Suprapubic skin (tissue), 4 donors: Measurements from ENCODE around the gene BCL11B. TPM values are rescaled to one million over a fixed set of nuclear protein-coding genes. Genes with fewer than 3 reads are reported as not detected.
A peak's percentile ranks its signal among the peaks of the same experiment; 100 is the strongest.

Experiments
- DNase-seq, 2 donors: peaks; one replicate each; pipeline ENCODE4 v3.0.0-alpha.2; 2019; ENCODE audit warnings: low spot score in 2 of 2
- H3K27ac ChIP-seq: fragments of 200-600 bp; sonication (generic); one replicate; pipeline ENCODE4 v1.5.1; 2019
- H3K27me3 ChIP-seq: fragments of 200-600 bp; sonication (generic); one replicate; pipeline ENCODE4 v1.5.1; 2019
- H3K36me3 ChIP-seq: fragments of 200-600 bp; sonication (generic); one replicate; pipeline ENCODE4 v1.5.1; 2019
- H3K4me1 ChIP-seq: fragments of 200-600 bp; sonication (generic); one replicate; pipeline ENCODE4 v1.5.1; 2019
- H3K4me3 ChIP-seq: fragments of 200-600 bp; sonication (generic); one replicate; pipeline ENCODE4 v1.5.1; 2019; ENCODE audit warnings: mild to moderate bottlenecking
- H3K9me3 ChIP-seq: fragments of 200-600 bp; sonication (generic); one replicate; pipeline ENCODE4 v1.5.1; 2019
- EP300 ChIP-seq: sonication (generic); formaldehyde crosslinking; IDR thresholded peaks from one replicate; pipeline ENCODE4 v1.6.1; 2017; ENCODE audit warnings: antibody characterized with exemption
- POLR2A ChIP-seq, 2 donors: fragments of 450-650 bp; IDR thresholded peaks; one replicate each; pipeline ENCODE4 v1.6.1; 2017; ENCODE audit warnings: antibody characterized with exemption in 2 of 2, mild to moderate bottlenecking in 2 of 2, moderate library complexity in 2 of 2
- POLR2AphosphoS5 ChIP-seq, 3 donors: sonication (generic); formaldehyde crosslinking; IDR thresholded peaks; one replicate each; pipeline ENCODE4 v1.6.1; 2017; ENCODE audit warnings: antibody characterized with exemption in 3 of 3
- WGBS: methylation state at CpG from one replicate; pipeline ENCODE4 v1.1.5; 2018; 5-methylcytosine and 5-hydroxymethylcytosine counted together
- total RNA-seq, 4 donors: library from RNA; depleted of rRNA; stranded (reverse); fragments of >200 nt; gene quantifications; one replicate each; pipeline ENCODE4 v1.1.0, GENCODE V29; 2016
- TF ChIP-seq, protein P1 (sequence below), 2 donors: fragments of 200-600 bp in 1 of 2; fragments of 450-650 bp in 1 of 2; sonication (generic) in 1 of 2; IDR thresholded peaks; one replicate each; pipeline ENCODE4 v1.5.1; 2016 to 2019; ENCODE audit warnings: antibody characterized with exemption in 2 of 2, mild to moderate bottlenecking in 1 of 2, moderate library complexity in 1 of 2

BCL11B gene
- total RNA-seq, 4 donors from 2014 or later = 35.9 to 53.8 (median 47.5) TPM

DNA sequence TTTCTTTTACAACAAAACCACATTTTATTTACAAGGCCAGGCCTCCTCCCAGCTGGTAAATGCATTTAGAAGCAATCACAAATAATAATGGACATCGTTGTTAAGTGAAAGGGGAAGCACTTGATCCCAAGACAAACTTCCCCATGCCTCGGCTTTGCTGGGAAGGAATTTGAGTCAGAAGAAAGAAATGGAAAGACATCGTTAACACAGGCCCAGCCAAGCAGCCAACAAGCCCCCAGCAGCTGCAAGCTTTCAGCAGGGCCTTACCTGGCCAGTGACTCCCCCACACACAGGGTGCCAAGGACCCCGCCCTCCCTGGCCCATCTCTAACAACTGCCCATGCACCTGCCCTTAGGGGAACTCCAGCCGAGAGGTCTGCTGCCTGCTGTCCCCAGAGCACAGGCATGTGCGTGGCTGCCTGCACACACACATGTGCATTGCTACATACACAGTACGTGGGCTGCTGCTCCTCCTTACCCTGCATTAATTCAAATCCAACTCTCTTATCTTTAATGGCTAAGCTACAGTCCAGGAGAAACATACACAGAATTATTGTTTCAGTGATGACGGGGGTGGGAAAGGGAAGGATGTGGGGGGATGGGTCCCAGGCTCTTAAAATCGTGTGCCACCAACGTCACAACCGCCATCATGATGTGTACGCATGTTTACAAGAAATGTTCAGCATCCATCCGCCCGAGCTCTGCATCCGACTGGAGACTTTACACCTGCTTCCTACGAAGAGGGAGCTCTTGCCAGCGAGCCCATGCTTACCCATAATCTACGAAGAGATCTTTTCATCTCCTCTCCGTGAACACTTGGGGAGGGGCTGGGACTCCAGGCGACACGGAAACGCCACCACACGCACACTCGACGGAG is 9.8 kb downstream of the BCL11B start:
- Histone ChIP-seq H3K9me3 (no peaks in the 10 kb centered on the region), H3K4me1 (peaks cover 87% of the 10 kb centered on the region), H3K27me3 (peaks cover 12% of the 10 kb centered on the region), H3K36me3 (no peaks in the 10 kb centered on the region), H3K4me3 (peak overlapping the region; percentile 33), H3K27ac (peak overlapping the region; percentile 91)
- no peak for DNase-seq
- WGBS = 32% methylated on average over 25 of the region's 25 CpGs
- TF ChIP-seq, protein P1, sequence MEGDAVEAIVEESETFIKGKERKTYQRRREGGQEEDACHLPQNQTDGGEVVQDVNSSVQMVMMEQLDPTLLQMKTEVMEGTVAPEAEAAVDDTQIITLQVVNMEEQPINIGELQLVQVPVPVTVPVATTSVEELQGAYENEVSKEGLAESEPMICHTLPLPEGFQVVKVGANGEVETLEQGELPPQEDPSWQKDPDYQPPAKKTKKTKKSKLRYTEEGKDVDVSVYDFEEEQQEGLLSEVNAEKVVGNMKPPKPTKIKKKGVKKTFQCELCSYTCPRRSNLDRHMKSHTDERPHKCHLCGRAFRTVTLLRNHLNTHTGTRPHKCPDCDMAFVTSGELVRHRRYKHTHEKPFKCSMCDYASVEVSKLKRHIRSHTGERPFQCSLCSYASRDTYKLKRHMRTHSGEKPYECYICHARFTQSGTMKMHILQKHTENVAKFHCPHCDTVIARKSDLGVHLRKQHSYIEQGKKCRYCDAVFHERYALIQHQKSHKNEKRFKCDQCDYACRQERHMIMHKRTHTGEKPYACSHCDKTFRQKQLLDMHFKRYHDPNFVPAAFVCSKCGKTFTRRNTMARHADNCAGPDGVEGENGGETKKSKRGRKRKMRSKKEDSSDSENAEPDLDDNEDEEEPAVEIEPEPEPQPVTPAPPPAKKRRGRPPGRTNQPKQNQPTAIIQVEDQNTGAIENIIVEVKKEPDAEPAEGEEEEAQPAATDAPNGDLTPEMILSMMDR (IDR thresholded peaks at IDR 0.05) = no peak
- TF ChIP-seq EP300 = no peak
- no peak for TF ChIP-seq POLR2AphosphoS5 (IDR thresholded peaks at IDR 0.05)
- no peak for TF ChIP-seq POLR2A (IDR thresholded peaks at IDR 0.05)

DNA sequence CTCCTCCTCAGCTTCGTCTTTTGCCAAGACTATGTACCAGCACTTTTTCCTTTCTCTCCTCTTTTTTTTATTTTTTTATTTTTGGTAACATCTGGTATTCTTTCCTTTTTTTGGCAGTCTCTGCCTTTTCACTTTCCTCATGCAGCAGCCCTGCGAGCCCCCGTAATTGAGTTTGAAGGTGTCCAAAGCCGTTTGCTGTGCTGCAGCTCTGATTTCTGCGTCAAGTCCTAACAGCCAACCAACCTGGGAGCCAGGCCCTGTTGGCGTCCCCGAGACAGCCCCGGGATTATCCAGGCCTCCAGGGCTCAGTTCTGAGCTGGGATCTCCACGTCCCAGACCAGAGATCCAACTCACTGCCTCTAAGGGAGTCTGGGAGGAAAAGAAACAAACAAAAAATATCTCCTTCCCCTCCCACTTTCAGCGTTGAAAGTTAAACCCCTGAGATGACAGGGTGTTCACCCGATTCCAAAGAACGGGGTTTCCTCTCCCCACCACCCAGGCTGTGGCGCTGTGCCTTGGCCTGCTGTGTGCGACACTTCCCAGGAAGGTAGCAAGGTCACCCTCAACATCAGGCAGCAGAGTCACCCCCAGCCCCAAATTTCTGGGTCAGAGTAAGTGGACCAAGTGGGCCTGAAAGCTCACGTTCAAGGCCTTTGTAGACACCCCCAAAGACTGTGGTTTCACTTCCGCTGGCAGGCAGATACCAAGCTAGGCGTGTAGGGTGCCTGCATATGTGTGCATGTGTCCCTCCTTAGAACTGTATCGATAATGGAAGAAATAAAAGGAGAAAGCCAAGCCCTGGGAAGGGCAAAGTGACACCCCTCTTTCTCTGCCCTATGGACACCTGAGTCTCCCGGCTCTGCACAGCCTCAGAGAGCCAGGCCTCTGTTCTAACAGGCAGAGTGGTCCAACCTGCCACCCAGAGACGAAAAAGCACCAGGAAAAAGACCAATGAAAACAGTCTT is 11.1 kb downstream of the BCL11B start:
- Histone ChIP-seq H3K9me3 (no peaks in the 10 kb centered on the region), H3K27me3 (peaks cover 6% of the 10 kb centered on the region), H3K36me3 (no peaks in the 10 kb centered on the region), H3K27ac (peak overlapping the region; percentile 91), H3K4me1 (peaks cover 80% of the 10 kb centered on the region), H3K4me3 (peak overlapping the region; percentile 33)
- TF ChIP-seq, protein P1 (IDR thresholded peaks at IDR 0.05) = no peak
- no peak for TF ChIP-seq POLR2AphosphoS5 (IDR thresholded peaks at IDR 0.05)
- WGBS = 27% methylated on average over 20 of the region's 20 CpGs
- DNase-seq = no peak

DNA sequence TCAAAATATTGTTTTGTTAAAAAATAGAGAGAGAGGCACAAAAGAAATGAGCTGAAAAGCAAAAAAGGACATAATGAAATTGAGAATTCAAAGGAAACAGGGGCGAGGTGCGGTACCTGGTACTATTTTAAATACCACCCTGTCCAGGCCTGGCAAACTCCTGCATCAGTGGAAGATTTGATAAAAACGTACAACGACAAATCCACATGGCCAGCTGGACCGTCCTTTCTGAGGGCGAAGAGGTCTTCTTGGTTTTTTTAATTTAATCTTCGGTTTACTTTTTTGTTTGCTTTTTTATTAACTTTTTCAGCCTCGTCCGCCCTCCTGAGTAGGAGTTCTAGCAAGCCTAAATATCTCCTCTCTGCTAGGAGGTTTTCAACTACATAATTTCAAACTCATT is 11.9 kb downstream of the BCL11B start:
- Histone ChIP-seq H3K36me3 (no peaks in the 10 kb centered on the region), H3K4me3 (peak overlapping the region; percentile 33), H3K4me1 (peaks cover 76% of the 10 kb centered on the region), H3K27me3 (peaks cover 6% of the 10 kb centered on the region), H3K9me3 (no peaks in the 10 kb centered on the region), H3K27ac (peak overlapping the region; percentile 91)
- 45% methylated on average over 9 of the region's 9 CpGs for WGBS
- TF ChIP-seq POLR2AphosphoS5 (IDR thresholded peaks at IDR 0.05) = no peak
- TF ChIP-seq POLR2A (IDR thresholded peaks at IDR 0.05) = no peak
- TF ChIP-seq EP300 = no peak
- TF ChIP-seq, protein P1 (IDR thresholded peaks at IDR 0.05) = no peak
- DNase-seq = no peak

DNA sequence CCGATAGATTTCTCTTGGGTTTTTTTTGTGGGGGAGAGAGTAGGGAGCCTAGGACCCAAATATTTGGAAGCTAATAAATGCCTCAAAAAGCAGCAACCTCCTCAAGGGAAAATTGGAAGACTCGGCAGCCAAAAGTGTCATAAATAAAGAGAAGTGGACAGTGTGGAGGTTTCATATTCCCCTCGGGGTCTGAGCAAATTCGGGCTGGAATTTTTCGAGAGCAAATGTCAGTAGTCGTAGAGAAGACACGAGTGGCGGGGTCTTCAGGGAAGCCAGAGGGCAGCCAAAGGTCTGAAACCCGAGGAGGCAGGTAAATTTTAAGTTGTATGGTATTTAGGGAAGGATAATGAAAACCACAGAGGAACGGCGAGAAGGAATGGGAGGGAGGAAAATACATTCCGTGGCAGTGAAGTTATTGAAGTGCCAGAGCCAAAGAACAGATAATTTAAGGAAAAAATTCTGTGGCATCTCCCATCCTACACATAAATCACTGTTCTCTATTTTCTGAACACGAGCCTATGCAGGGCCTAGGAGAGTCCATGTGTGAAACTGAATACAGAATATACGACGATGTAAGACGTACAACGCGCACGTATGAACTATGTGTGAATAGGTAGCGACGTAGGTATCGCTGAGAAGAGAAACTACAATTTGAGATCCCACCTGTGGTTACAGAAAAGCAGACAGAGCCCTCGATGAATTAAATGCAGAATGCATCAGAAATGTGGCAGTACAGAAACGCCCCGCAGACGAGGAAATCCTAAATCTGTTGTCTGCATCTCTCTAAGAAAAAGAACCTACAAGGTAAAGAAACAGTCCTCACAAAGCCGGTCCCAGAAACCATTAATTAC is 12.9 kb downstream of the BCL11B start:
- 28% methylated on average over 27 of the region's 27 CpGs for WGBS
- Histone ChIP-seq H3K27me3 (peaks cover 6% of the 10 kb centered on the region), H3K9me3 (no peaks in the 10 kb centered on the region), H3K4me1 (peaks cover 73% of the 10 kb centered on the region), H3K36me3 (no peaks in the 10 kb centered on the region), H3K27ac (peak overlapping the region; percentile 91), H3K4me3 (peak overlapping the region; percentile 33)
- no peak for DNase-seq
- TF ChIP-seq, protein P1 (IDR thresholded peaks at IDR 0.05) = no peak
- TF ChIP-seq EP300 = no peak
- TF ChIP-seq POLR2A (IDR thresholded peaks at IDR 0.05) = no peak
- no peak for TF ChIP-seq POLR2AphosphoS5 (IDR thresholded peaks at IDR 0.05)
